Calu3 (cell line): ENCODE results near the gene USP51. TPM values are rescaled to one million over a fixed set of nuclear protein-coding genes. Genes with fewer than 3 reads are reported as not detected.
"Not testable (repeated sequence)": the region's sequence is repeated elsewhere in the genome, so short reads cannot be mapped to it uniquely, and the experiment has no call there.

ENCODE experiments used
- BruUV-seq: library from RNA; stranded (reverse); fragments of 400-500 nt; replicated peaks from 2 replicates; lab custom pipeline; 2021; lab: Mats Ljungman, UMichigan
- CTCF ChIA-PET: fragments of 300-600 bp; sonication (Branson Sonifier 250); formaldehyde crosslinking; loops from one replicate; lab custom pipeline; 2022; ENCODE audit warnings: antibody characterized with exemption; lab: Charles Lee
- DNase-seq: peaks from one replicate; pipeline ENCODE4 v3.0.0; 2022
- H3K27ac Mint-ChIP-seq: one replicate; pipeline ENCODE4 v1.8.0; 2022; ENCODE audit warnings: mixed read lengths; ENCODE audit not compliant: unreplicated experiment
- H3K27me3 Mint-ChIP-seq: one replicate; pipeline ENCODE4 v1.8.0; 2022; ENCODE audit warnings: mixed read lengths; ENCODE audit not compliant: unreplicated experiment
- H3K36me3 Mint-ChIP-seq: one replicate; pipeline ENCODE4 v1.8.0; 2022; ENCODE audit warnings: mild to moderate bottlenecking, moderate library complexity, mixed read lengths; ENCODE audit not compliant: insufficient read depth, unreplicated experiment
- H3K4me1 Mint-ChIP-seq: one replicate; pipeline ENCODE4 v1.8.0; 2022; ENCODE audit warnings: mild to moderate bottlenecking, low read depth, mixed read lengths; ENCODE audit not compliant: unreplicated experiment
- H3K4me3 Mint-ChIP-seq: one replicate; pipeline ENCODE4 v1.8.0; 2022; ENCODE audit warnings: mild to moderate bottlenecking, low read depth, moderate library complexity, mixed read lengths; ENCODE audit not compliant: unreplicated experiment
- H3K9me3 Mint-ChIP-seq: one replicate; pipeline ENCODE4 v1.8.0; 2022; ENCODE audit warnings: low read depth, mixed read lengths; ENCODE audit not compliant: unreplicated experiment
- CTCF ChIP-seq: fragments of 200-600 bp; IDR thresholded peaks from one replicate; pipeline ENCODE4 v1.8.0; 2022; ENCODE audit warnings: antibody characterized with exemption; ENCODE audit not compliant: unreplicated experiment
- intact Hi-C: fragments of 100-400 bp; cut with micrococcal nuclease; formaldehyde crosslinking; loops from one replicate; pipeline ENCODE4 v1.10.0; 2022; ENCODE audit not compliant: unreplicated experiment
- microRNA-seq: library from miRNA; unstranded; fragments of <30 nt; microRNA quantifications from one replicate; pipeline ENCODE4 v1.2.0, GENCODE V29; 2022
- total RNA-seq: library from RNA; stranded (reverse); gene quantifications from 2 replicates; pipeline ENCODE4 v1.2.3, GENCODE V29; 2022

USP51 gene
- total RNA-seq, 1 experiment from 2014 or later: 1.5 TPM

- intact Hi-C loops: no loop called here
- no peaks in the 10 kb centered on the region for H3K4me1 Mint-ChIP-seq
- no peaks in the 10 kb centered on the region for H3K9me3 Mint-ChIP-seq
- no TSS peak for BruUV-seq
- DNase-seq: no peak
- TF ChIP-seq CTCF: no peak
- H3K36me3 Mint-ChIP-seq: no peaks in the 10 kb centered on the region
- no peak overlapping the region for H3K4me3 Mint-ChIP-seq
- H3K27me3 Mint-ChIP-seq: no peaks in the 10 kb centered on the region
- no peak overlapping the region for H3K27ac Mint-ChIP-seq
- CTCF ChIA-PET: no interaction called here
Measured at GRCh38 chrX:55451626-55451989, 38.0 kb downstream of the USP51 start.

- CTCF ChIA-PET: no interaction called here
- H3K9me3 Mint-ChIP-seq: no peaks in the 10 kb centered on the region
- no peak for TF ChIP-seq CTCF
- DNase-seq: no peak
- no TSS peak for BruUV-seq
- intact Hi-C loops: no loop called here
- H3K27ac Mint-ChIP-seq: no peak overlapping the region
- no peak overlapping the region for H3K4me3 Mint-ChIP-seq
- H3K27me3 Mint-ChIP-seq: no peaks in the 10 kb centered on the region
- H3K36me3 Mint-ChIP-seq: no peaks in the 10 kb centered on the region
- no peaks in the 10 kb centered on the region for H3K4me1 Mint-ChIP-seq
Measured at GRCh38 chrX:55451141-55451540, 38.5 kb downstream of the USP51 start.

- no peak for TF ChIP-seq CTCF
- no peaks in the 10 kb centered on the region for H3K36me3 Mint-ChIP-seq
- DNase-seq: no peak
- no peaks in the 10 kb centered on the region for H3K4me1 Mint-ChIP-seq
- no TSS peak for BruUV-seq
- H3K4me3 Mint-ChIP-seq: no peak overlapping the region
- no peaks in the 10 kb centered on the region for H3K27me3 Mint-ChIP-seq
- no peaks in the 10 kb centered on the region for H3K9me3 Mint-ChIP-seq
- H3K27ac Mint-ChIP-seq: no peak overlapping the region
- intact Hi-C loops: no loop called here
- CTCF ChIA-PET: no interaction called here
Measured at GRCh38 chrX:55450259-55450658, 39.4 kb downstream of the USP51 start.

- H3K27ac Mint-ChIP-seq, H3K4me3 Mint-ChIP-seq, H3K27me3 Mint-ChIP-seq, H3K36me3 Mint-ChIP-seq, H3K9me3 Mint-ChIP-seq, H3K4me1 Mint-ChIP-seq, BruUV-seq, intact Hi-C loops, DNase-seq, CTCF ChIA-PET: not testable (repeated sequence)
Measured at GRCh38 chrX:55443468-55443867, 46.2 kb downstream of the USP51 start.

Small RNAs within 50 kb of the gene (microRNA-seq; reads per million reads assigned to microRNA genes)
- gene MIR4536-1: not detected
- gene MIR4536-2: not detected

Other genes with a start within 250 kb of the USP51 start
- gene PAGE3, start 224.9 kb downstream of the USP51 start, total RNA-seq: not detected in 2 replicates
- not detected in 2 replicates for gene MAGEH1, start 37.7 kb downstream of the USP51 start, total RNA-seq
- not detected in 2 replicates for gene FOXR2, start 133.6 kb upstream of the USP51 start, total RNA-seq
- 16.5 and 19.3 TPM in 2 replicates for gene RRAGB, start 227.9 kb upstream of the USP51 start, total RNA-seq